Subcutaneous adipose tissue (tissue), 4 donors: Measurements from ENCODE around the gene VPS37B. TPM values are rescaled to one million over a fixed set of nuclear protein-coding genes. Genes with fewer than 3 reads are reported as not detected.

Experiments used
- total RNA-seq, 4 donors: library from RNA; depleted of rRNA; stranded (reverse); fragments of >200 nt; gene quantifications; one replicate each; pipeline ENCODE4 v1.1.0, GENCODE V29; 2016
- TF ChIP-seq, protein P1 (sequence below): fragments of 450-650 bp; IDR thresholded peaks from one replicate; pipeline ENCODE4 v1.5.1; 2016; ENCODE audit warnings: low read depth, mild to moderate bottlenecking, control low read depth, antibody characterized with exemption, moderate library complexity

VPS37B gene, protein sequence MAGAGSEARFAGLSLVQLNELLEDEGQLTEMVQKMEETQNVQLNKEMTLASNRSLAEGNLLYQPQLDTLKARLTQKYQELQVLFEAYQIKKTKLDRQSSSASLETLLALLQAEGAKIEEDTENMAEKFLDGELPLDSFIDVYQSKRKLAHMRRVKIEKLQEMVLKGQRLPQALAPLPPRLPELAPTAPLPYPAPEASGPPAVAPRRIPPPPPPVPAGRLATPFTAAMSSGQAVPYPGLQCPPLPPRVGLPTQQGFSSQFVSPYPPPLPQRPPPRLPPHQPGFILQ
- total RNA-seq: 10 to 100 TPM; 14.8 to 54.1 (median 16.8) TPM

DNA sequence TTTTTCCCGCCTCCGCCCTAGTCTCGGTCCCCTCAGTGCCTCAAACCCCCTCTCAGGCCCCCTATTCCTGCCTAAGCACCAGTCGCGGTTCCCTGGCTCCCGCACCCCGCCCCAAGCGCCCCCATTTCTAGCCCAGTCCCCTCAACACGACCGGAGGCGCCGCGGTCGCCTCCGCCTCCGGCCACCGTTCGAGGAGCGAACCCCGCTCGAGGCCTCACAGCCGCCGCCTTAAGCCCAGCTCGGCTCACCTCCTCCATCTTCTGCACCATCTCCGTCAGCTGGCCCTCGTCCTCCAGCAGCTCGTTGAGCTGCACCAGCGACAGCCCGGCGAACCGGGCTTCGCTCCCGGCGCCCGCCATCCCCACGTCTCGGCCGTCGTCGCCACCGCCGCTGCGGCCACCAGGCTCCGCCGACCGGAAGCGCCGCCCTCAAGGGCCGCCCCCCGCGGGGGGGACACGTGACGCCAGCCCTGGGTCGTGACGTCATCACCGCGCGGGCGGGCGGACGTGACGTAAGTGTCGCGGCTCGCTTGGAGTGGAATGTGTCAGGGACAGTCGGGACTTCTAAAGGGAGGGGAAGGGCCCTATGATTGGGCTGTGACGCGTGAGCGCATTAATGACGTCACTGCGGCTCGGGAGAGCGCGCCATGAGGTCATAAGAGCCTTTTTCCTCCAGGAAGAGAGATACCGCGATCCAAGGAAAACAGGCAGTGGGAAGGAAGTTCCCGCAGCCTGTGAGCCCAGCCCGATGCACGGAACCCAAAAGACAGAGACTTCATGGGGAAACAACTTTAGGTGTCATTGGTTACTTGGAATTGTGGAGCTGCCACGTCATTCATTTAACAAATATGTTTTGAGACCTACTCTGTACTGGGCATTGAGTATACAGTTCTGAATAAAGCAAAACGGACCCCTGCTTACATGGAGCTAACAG is at the start of gene VPS37B:
Gene VPS37B, minus strand, starts transcription at position 421 of the 933 bp plus-strand sequence. Its CDS starts 62 bp downstream, at position 359.
- TF ChIP-seq, protein P1, sequence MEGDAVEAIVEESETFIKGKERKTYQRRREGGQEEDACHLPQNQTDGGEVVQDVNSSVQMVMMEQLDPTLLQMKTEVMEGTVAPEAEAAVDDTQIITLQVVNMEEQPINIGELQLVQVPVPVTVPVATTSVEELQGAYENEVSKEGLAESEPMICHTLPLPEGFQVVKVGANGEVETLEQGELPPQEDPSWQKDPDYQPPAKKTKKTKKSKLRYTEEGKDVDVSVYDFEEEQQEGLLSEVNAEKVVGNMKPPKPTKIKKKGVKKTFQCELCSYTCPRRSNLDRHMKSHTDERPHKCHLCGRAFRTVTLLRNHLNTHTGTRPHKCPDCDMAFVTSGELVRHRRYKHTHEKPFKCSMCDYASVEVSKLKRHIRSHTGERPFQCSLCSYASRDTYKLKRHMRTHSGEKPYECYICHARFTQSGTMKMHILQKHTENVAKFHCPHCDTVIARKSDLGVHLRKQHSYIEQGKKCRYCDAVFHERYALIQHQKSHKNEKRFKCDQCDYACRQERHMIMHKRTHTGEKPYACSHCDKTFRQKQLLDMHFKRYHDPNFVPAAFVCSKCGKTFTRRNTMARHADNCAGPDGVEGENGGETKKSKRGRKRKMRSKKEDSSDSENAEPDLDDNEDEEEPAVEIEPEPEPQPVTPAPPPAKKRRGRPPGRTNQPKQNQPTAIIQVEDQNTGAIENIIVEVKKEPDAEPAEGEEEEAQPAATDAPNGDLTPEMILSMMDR: no peak

- TF ChIP-seq, protein P1: no peak
Measured at GRCh38 chr12:122944605-122945592, 49.0 kb upstream of the VPS37B start.

- TF ChIP-seq, protein P1: no peak
Measured at GRCh38 chr12:122943196-122943595, 47.3 kb upstream of the VPS37B start.

- TF ChIP-seq, protein P1: no peak
Measured at GRCh38 chr12:122942637-122943036, 46.7 kb upstream of the VPS37B start.

DNA sequence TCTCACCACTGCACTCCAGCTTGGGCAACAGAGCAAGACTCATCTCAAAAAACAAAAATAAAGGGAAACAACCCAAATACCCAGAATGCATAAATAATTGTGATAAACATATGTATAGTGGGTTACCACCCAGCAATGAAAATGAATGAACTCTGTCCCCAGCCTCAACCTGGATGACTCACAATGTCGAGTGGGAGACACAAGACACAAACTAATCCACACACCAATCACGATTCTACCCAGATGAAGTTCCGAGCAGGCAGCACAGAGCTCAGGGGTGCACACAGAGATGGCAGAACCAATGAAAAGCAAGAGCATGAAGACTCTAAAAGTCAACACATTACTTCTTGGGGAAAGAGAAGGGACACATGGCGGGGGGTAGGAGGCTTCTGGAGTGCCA is 43.2 kb upstream of the VPS37B start:
- TF ChIP-seq, protein P1: no peak

DNA sequence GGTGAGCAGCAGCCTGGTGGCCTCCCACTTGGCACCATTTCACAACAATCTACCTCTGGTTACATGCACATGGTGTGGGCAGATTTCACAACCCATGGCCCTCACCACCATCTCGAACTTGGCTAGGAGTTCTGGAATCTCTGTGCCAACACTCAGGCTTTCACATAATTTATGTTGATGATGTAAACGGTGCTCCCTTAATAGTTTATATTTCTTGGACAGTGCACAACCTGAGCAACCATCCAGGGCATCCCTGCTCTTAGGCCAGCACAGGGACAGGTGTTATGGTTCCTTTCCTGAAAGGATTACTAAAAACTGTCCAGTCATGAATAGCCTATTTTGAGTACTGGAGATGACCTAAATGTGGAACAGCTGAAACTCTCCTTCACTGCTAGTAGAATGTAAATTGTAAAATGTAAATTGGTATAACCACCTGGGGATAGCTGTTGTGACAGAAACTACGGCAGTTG is 41.7 kb upstream of the VPS37B start:
- TF ChIP-seq, protein P1: no peak
